Measurements from ENCODE around the gene YIPF2. TPM values are rescaled to one million over a fixed set of nuclear protein-coding genes. Genes with fewer than 3 reads are reported as not detected.
"Not testable (repeated sequence)": the region's sequence is repeated elsewhere in the genome, so short reads cannot be mapped to it uniquely, and the experiment has no call there.

The YIPF2 gene
- total RNA-seq, 1 donor from 2014 or later: 42.7 TPM

GRCh38 chr19:10882108-10882457, 46.4 kb downstream of the YIPF2 start:
- no peaks in the 10 kb centered on the region for H3K27me3 ChIP-seq
- intact Hi-C loops (cut with DNase I): no loop called here
- H3K27ac ChIP-seq: no peak overlapping the region
- H3K36me3 ChIP-seq: no peaks in the 10 kb centered on the region
- no peak overlapping the region for H3K4me3 ChIP-seq
- no peak for DNase-seq (ENCODE audit: extremely low spot score in 2 of 2)
- H3K4me1 ChIP-seq: peaks cover 96% of the 10 kb centered on the region
- TF ChIP-seq, protein P1, sequence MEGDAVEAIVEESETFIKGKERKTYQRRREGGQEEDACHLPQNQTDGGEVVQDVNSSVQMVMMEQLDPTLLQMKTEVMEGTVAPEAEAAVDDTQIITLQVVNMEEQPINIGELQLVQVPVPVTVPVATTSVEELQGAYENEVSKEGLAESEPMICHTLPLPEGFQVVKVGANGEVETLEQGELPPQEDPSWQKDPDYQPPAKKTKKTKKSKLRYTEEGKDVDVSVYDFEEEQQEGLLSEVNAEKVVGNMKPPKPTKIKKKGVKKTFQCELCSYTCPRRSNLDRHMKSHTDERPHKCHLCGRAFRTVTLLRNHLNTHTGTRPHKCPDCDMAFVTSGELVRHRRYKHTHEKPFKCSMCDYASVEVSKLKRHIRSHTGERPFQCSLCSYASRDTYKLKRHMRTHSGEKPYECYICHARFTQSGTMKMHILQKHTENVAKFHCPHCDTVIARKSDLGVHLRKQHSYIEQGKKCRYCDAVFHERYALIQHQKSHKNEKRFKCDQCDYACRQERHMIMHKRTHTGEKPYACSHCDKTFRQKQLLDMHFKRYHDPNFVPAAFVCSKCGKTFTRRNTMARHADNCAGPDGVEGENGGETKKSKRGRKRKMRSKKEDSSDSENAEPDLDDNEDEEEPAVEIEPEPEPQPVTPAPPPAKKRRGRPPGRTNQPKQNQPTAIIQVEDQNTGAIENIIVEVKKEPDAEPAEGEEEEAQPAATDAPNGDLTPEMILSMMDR (IDR thresholded peaks at IDR 0.05): no peak
- TF ChIP-seq POLR2AphosphoS5 (IDR thresholded peaks at IDR 0.05; ENCODE audit: insufficient read depth in 1 of 2, low read depth in 1 of 2): no peak
- TF ChIP-seq POLR2A (IDR thresholded peaks at IDR 0.05): no peak
- H3K9me3 ChIP-seq: no peaks in the 10 kb centered on the region

- Histone ChIP-seq H3K4me1 (peaks cover 96% of the 10 kb centered on the region), H3K36me3 (no peaks in the 10 kb centered on the region), H3K27ac (no peak overlapping the region), H3K27me3 (no peaks in the 10 kb centered on the region), H3K9me3 (no peaks in the 10 kb centered on the region), H3K4me3 (no peak overlapping the region)
- DNase-seq (ENCODE audit: extremely low spot score in 2 of 2): no peak
- intact Hi-C loops (cut with DNase I): no loop called here
- TF ChIP-seq POLR2AphosphoS5 (IDR thresholded peaks at IDR 0.05; ENCODE audit: insufficient read depth in 1 of 2, low read depth in 1 of 2) (no peak), POLR2A (IDR thresholded peaks at IDR 0.05) (no peak)
- TF ChIP-seq, protein P1 (IDR thresholded peaks at IDR 0.05): no peak
Observed at GRCh38 chr19:10881403-10882107, 46.9 kb downstream of the YIPF2 start.

- H3K4me1 ChIP-seq: peaks cover 93% of the 10 kb centered on the region
- H3K27ac ChIP-seq: no peak overlapping the region
- H3K27me3 ChIP-seq: no peaks in the 10 kb centered on the region
- H3K36me3 ChIP-seq: no peaks in the 10 kb centered on the region
- TF ChIP-seq POLR2AphosphoS5 (IDR thresholded peaks at IDR 0.05; ENCODE audit: insufficient read depth in 1 of 2, low read depth in 1 of 2) (no peak), POLR2A (IDR thresholded peaks at IDR 0.05) (no peak)
- TF ChIP-seq, protein P1 (IDR thresholded peaks at IDR 0.05): no peak
- no peaks in the 10 kb centered on the region for H3K9me3 ChIP-seq
- intact Hi-C loops (cut with DNase I): loop anchor here (10.0 kb wide), 1 partner anchor 47 kb away; the partner anchor contains the start of genes TIMM29 and YIPF2
- no peak overlapping the region for H3K4me3 ChIP-seq
- no peak for DNase-seq (ENCODE audit: extremely low spot score in 2 of 2)
Observed at GRCh38 chr19:10878253-10878652, 50.2 kb downstream of the YIPF2 start.

DNA sequence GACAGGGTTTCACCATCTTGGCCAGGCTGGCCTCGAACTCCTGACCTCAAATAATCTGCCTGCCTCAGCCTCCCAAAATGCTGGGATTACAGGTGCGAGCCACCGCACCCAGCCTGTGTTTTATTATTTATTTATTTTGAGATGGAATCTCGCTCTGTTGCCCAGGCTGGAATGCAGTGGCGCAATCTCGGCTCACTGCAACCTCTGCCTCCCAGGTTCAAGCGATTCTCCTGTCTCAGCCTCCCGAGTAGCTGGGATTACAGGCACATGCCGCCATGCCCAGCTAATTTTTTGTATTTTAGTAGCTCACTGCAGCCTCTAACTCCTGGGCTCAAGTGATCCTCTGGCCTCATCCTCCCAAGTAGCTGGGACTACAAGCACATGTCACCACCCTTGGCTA, 50.8 kb downstream of the YIPF2 start:
- not testable (repeated sequence) for H3K27me3 ChIP-seq; H3K27ac ChIP-seq; H3K4me3 ChIP-seq; H3K9me3 ChIP-seq; H3K36me3 ChIP-seq; DNase-seq (ENCODE audit: extremely low spot score in 2 of 2)
- H3K4me1 ChIP-seq: peaks cover 93% of the 10 kb centered on the region
- intact Hi-C loops (cut with DNase I): loop anchor here (10.0 kb wide), 1 partner anchor 47 kb away; the partner anchor contains the start of genes TIMM29 and YIPF2

DNA sequence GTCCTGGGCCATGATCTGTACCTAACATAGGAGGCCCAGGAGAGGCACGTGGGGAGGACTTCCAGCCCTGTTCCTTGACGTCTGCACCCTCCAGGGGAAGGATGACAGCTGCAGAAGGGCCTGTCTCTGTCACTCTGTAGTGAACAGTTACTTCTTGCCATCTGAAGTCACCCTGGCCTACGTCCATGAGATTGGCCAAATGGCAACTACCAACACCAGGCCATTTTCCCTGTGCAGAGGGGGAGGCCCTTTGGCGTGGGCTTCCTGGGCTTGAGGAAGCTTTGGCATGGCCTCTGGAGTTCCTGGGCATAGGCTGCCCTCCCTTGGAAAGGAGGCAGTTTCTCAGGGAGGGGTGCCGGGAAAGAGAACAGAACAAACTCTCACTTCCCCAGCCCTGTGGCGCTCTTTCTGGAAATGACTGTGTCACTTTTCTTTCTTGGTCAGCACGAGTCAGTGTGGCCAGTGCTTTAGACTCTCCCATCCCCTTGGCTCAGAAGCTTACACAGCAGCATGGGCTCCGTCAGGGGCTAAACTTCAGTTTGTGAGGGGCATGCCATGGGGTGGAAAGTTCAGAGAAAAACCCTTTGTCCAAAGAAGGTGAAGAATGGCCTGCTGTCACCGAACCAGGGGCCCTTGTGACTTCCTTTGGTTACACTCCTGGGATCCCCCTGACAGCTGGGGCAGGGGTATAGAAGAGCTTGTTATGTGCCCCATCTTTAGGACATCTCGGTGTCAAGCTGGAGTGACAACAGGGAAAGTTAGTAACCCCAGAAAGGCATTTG, 51.8 kb downstream of the YIPF2 start:
- Histone ChIP-seq H3K9me3 (no peaks in the 10 kb centered on the region), H3K4me1 (peaks cover 90% of the 10 kb centered on the region), H3K4me3 (no peak overlapping the region), H3K27ac (no peak overlapping the region), H3K36me3 (no peaks in the 10 kb centered on the region), H3K27me3 (no peaks in the 10 kb centered on the region)
- intact Hi-C loops (cut with DNase I): loop anchor here (10.0 kb wide), 1 partner anchor 48 kb away; the partner anchor contains the start of genes TIMM29 and YIPF2
- DNase-seq (ENCODE audit: extremely low spot score in 2 of 2): no peak
- TF ChIP-seq POLR2A (IDR thresholded peaks at IDR 0.05) (no peak), POLR2AphosphoS5 (IDR thresholded peaks at IDR 0.05; ENCODE audit: insufficient read depth in 1 of 2, low read depth in 1 of 2) (no peak)
- TF ChIP-seq, protein P1 (IDR thresholded peaks at IDR 0.05): no peak
